Stomach smooth muscle (tissue), 2 donors: ENCODE measurements around the gene TEX30.

Experiments
- H3K27ac ChIP-seq: one replicate; pipeline ENCODE4 v1.7.0; 2013; ENCODE audit warnings: mild to moderate bottlenecking, low read length, inconsistent platforms
- H3K27me3 ChIP-seq, 2 donors: one replicate each; pipeline ENCODE4 v1.7.0; 2013; ENCODE audit warnings: low read length in 2 of 2; ENCODE audit not compliant: insufficient read depth in 2 of 2, control insufficient read depth in 1 of 2
- H3K36me3 ChIP-seq, 2 donors: one replicate each; pipeline ENCODE4 v1.7.0; 2013; ENCODE audit warnings: low read length in 2 of 2; ENCODE audit not compliant: control insufficient read depth in 2 of 2, insufficient read depth in 2 of 2
- H3K4me1 ChIP-seq: one replicate; pipeline ENCODE4 v1.7.0; 2013; ENCODE audit warnings: low read length; ENCODE audit not compliant: control insufficient read depth, insufficient read depth
- H3K4me3 ChIP-seq, 2 donors: one replicate each; pipeline ENCODE4 v1.7.0; 2013; ENCODE audit warnings: low read length in 2 of 2
- H3K9ac ChIP-seq, 2 donors: one replicate each; pipeline ENCODE4 v1.7.0; 2013; ENCODE audit warnings: low read length in 2 of 2, mild to moderate bottlenecking in 1 of 2
- H3K9me3 ChIP-seq, 2 donors: one replicate each; pipeline ENCODE4 v1.7.0; 2013; ENCODE audit warnings: low read length in 2 of 2; ENCODE audit not compliant: control insufficient read depth in 2 of 2
- donor health status: healthy.
- donor health status: Pancreatic carcinoma.

TEX30 gene

GRCh38 chr13:102718746-102719145 lies 54.8 kb downstream of the TEX30 start:
- Histone ChIP-seq H3K4me1 (no peaks in the 10 kb centered on the region), H3K27ac (no peak overlapping the region), H3K9me3 (no peaks in the 10 kb centered on the region), H3K9ac (no peak overlapping the region), H3K4me3 (no peak overlapping the region), H3K27me3 (no peaks in the 10 kb centered on the region), H3K36me3 (no peaks in the 10 kb centered on the region)
